DMS79 (cell line): ENCODE data around the gene HSF2BP.
"Not testable (repeated sequence)": the region's sequence is repeated elsewhere in the genome, so short reads cannot be mapped to it uniquely, and the experiment has no call there.

ENCODE experiments used
- DNase-seq: peaks from one replicate; lab custom pipeline; 2025; lab: John Stamatoyannopoulos, UW

The HSF2BP gene

GRCh38 chr21:43597540-43598250 lies 61.6 kb downstream of the HSF2BP start:
- no peak for DNase-seq

- no peak for DNase-seq
Measured at GRCh38 chr21:43597052-43597451, 62.2 kb downstream of the HSF2BP start.

- DNase-seq: no peak
Measured at GRCh38 chr21:43596616-43597015, 62.7 kb downstream of the HSF2BP start.

GRCh38 chr21:43595769-43596168 lies 63.5 kb downstream of the HSF2BP start:
- DNase-seq: not testable (repeated sequence)

GRCh38 chr21:43593078-43593477 lies 66.2 kb downstream of the HSF2BP start:
- DNase-seq: no peak

GRCh38 chr21:43591571-43591970 lies 67.7 kb downstream of the HSF2BP start:
- DNase-seq: no peak

- DNase-seq: no peak
Measured at GRCh38 chr21:43590194-43590593, 69.1 kb downstream of the HSF2BP start.

GRCh38 chr21:43588957-43589356 lies 70.3 kb downstream of the HSF2BP start:
- DNase-seq: no peak

GRCh38 chr21:43585924-43586413 lies 73.3 kb downstream of the HSF2BP start:
- DNase-seq: no peak

GRCh38 chr21:43585514-43585913 lies 73.8 kb downstream of the HSF2BP start:
- DNase-seq: no peak

- no peak for DNase-seq
Measured at GRCh38 chr21:43581453-43581852, 77.8 kb downstream of the HSF2BP start.

- DNase-seq: no peak
Measured at GRCh38 chr21:43578677-43579303, 80.5 kb downstream of the HSF2BP start.

GRCh38 chr21:43575473-43575844 lies 83.8 kb downstream of the HSF2BP start:
- no peak for DNase-seq

GRCh38 chr21:43574741-43575472 lies 84.4 kb downstream of the HSF2BP start:
- no peak for DNase-seq

- no peak for DNase-seq
Measured at GRCh38 chr21:43573921-43574320, 85.4 kb downstream of the HSF2BP start.

GRCh38 chr21:43572446-43572845 lies 86.8 kb downstream of the HSF2BP start:
- no peak for DNase-seq

GRCh38 chr21:43571976-43572375 lies 87.3 kb downstream of the HSF2BP start:
- no peak for DNase-seq

GRCh38 chr21:43570195-43570594 lies 89.1 kb downstream of the HSF2BP start:
- not testable (repeated sequence) for DNase-seq

- DNase-seq: not testable (repeated sequence)
Measured at GRCh38 chr21:43562451-43562850, 96.8 kb downstream of the HSF2BP start.

- DNase-seq: not testable (repeated sequence)
Measured at GRCh38 chr21:43540561-43540960, 118.7 kb downstream of the HSF2BP start.

GRCh38 chr21:43522495-43523131 lies 136.7 kb downstream of the HSF2BP start:
- not testable (repeated sequence) for DNase-seq

- DNase-seq: not testable (repeated sequence)
Measured at GRCh38 chr21:43517701-43518100, 141.6 kb downstream of the HSF2BP start.
